A549 (cell line): ENCODE results near the gene BICD2. TPM values are rescaled to one million over a fixed set of nuclear protein-coding genes. Genes with fewer than 3 reads are reported as not detected.
"Not testable (repeated sequence)": the region's sequence is repeated elsewhere in the genome, so short reads cannot be mapped to it uniquely, and the experiment has no call there.

Source experiments
- ATAC-seq, 2 experiments: fragments of 200-7000 bp in 1 of 2; fragments of >200 bp in 1 of 2; cut with Nextera tagmentation in 1 of 2; cut with Tn5 transposase in 1 of 2; 3 replicates each; pipeline versions ENCODE4 v1.8.0 to v1.9.1; 2018 to 2020; ENCODE audit warnings: mild to moderate bottlenecking in 1 of 2, moderate library complexity in 1 of 2
- CTCF ChIA-PET: fragments of 300-600 bp; sonication (Branson Sonifier 250); formaldehyde crosslinking; extraction: SDS; loops from one replicate; lab custom pipeline; 2021; ENCODE audit warnings: antibody characterized with exemption, inconsistent platforms; lab: Yijun Ruan, JAX
- POLR2A ChIA-PET: fragments of 350-600 bp; formaldehyde crosslinking; extraction: SDS; loops from one replicate; lab custom pipeline; 2021; ENCODE audit warnings: antibody characterized with exemption, inconsistent platforms; lab: Yijun Ruan, JAX
- DNase-seq, 2 experiments: peaks; one replicate each; pipeline versions ENCODE4 v3.0.0 to v3.0.0-alpha.2; 2011 to 2016; ENCODE audit warnings: low read depth in 1 of 2, low spot score in 1 of 2
- FAIRE-seq: peaks from 2 replicates; lab custom pipeline; 2011; peaks lifted over from hg19 to GRCh38; lab: Jason Lieb, UNC
- H3K27ac ChIP-seq, 2 experiments: fragments of >200 bp; sonication (Bioruptor Twin); formaldehyde crosslinking; 3 replicates each; pipeline ENCODE4 v1.5.1; 2016 to 2017
- H3K4me1 ChIP-seq: fragments of >200 bp; sonication (Bioruptor Twin); formaldehyde crosslinking; 3 replicates; pipeline ENCODE4 v1.6.1; 2016
- H3K4me2 ChIP-seq: fragments of >200 bp; sonication (Bioruptor Twin); formaldehyde crosslinking; 3 replicates; pipeline ENCODE4 v1.6.1; 2016
- H3K4me3 ChIP-seq: fragments of >200 bp; sonication (Bioruptor Twin); formaldehyde crosslinking; 3 replicates; pipeline ENCODE4 v1.5.1; 2016
- H3K9me3 ChIP-seq: fragments of >200 bp; sonication (Bioruptor Twin); formaldehyde crosslinking; 3 replicates; pipeline ENCODE4 v1.6.1; 2016
- BCL3 ChIP-seq: fragments of >200 bp; sonication (Bioruptor Twin); formaldehyde crosslinking; IDR thresholded peaks from 3 replicates; pipeline ENCODE4 v1.6.1; 2016
- E2F6 ChIP-seq: IDR thresholded peaks from 2 replicates; pipeline ENCODE4 v1.6.1; 2012; ENCODE audit warnings: low read depth, borderline replicate concordance
- ESRRA ChIP-seq: fragments of 150-350 bp; IDR thresholded peaks from 2 replicates; pipeline ENCODE4 v1.6.1; 2014; ENCODE audit warnings: mild to moderate bottlenecking, low read length, borderline replicate concordance
- GATA3 ChIP-seq: IDR thresholded peaks from 2 replicates; pipeline ENCODE4 v1.6.1; 2012; ENCODE audit warnings: borderline replicate concordance
- HOXA7 ChIP-seq: fragments of 250-450 bp; sonication (Bioruptor Pico); IDR thresholded peaks from 2 replicates; pipeline ENCODE4 v1.5.0; 2020; ENCODE audit warnings: mild to moderate bottlenecking, moderate library complexity
- HOXB5 ChIP-seq: fragments of 250-450 bp; sonication (Bioruptor Pico); IDR thresholded peaks from 2 replicates; pipeline ENCODE4 v1.5.0; 2020; ENCODE audit warnings: mild to moderate bottlenecking, moderate library complexity
- JUN ChIP-seq, 2 experiments: fragments of >200 bp; sonication (Bioruptor Twin); formaldehyde crosslinking; IDR thresholded peaks; 2 replicates in 1 of 2; 3 replicates in 1 of 2; pipeline ENCODE4 v1.6.1; 2016 to 2017
- JUNB ChIP-seq: fragments of >200 bp; sonication (Bioruptor Twin); formaldehyde crosslinking; IDR thresholded peaks from 2 replicates; pipeline ENCODE4 v1.6.1; 2016
- MAX ChIP-seq: IDR thresholded peaks from 2 replicates; pipeline ENCODE4 v1.6.1; 2012
- MYC ChIP-seq: IDR thresholded peaks from 2 replicates; pipeline ENCODE4 v1.6.1; 2012; ENCODE audit warnings: mild to moderate bottlenecking, inconsistent platforms, low read length, improper control_type of control experiment, borderline replicate concordance
- NFE2L2 ChIP-seq: fragments of 150-350 bp; conservative IDR thresholded peaks from 2 replicates; pipeline ENCODE4 v1.6.1; 2014; ENCODE audit warnings: low read length
- PBX3 ChIP-seq: IDR thresholded peaks from 2 replicates; pipeline ENCODE4 v1.6.1; 2012
- PHF8 ChIP-seq: fragments of 200-600 bp; sonication (generic); IDR thresholded peaks from 2 replicates; pipeline ENCODE4 v1.6.1; 2016; ENCODE audit warnings: low read depth, mild to moderate bottlenecking, antibody characterized with exemption, moderate library complexity, borderline replicate concordance
- POLR2A ChIP-seq: IDR thresholded peaks from 2 replicates; pipeline ENCODE4 v1.6.1; 2012; ENCODE audit warnings: mild to moderate bottlenecking, low read length
- POLR2AphosphoS2 ChIP-seq: conservative IDR thresholded peaks from 2 replicates; pipeline ENCODE4 v1.6.1; 2012; ENCODE audit warnings: low read length, improper control_type of control experiment, inconsistent platforms
- RAD21 ChIP-seq, 2 experiments: fragments of >200 bp in 1 of 2; sonication (Bioruptor Twin) in 1 of 2; formaldehyde crosslinking in 1 of 2; IDR thresholded peaks in 1 of 2; conservative IDR thresholded peaks in 1 of 2; 2 replicates in 1 of 2; 3 replicates in 1 of 2; pipeline ENCODE4 v1.6.1; 2012 to 2018; ENCODE audit warnings: inconsistent platforms in 1 of 2
- RNF2 ChIP-seq: fragments of 200-600 bp; sonication (generic); IDR thresholded peaks from 2 replicates; pipeline ENCODE4 v1.6.1; 2016; ENCODE audit warnings: low read depth, mild to moderate bottlenecking, antibody characterized with exemption, moderate library complexity, borderline replicate concordance
- TFCP2L1 ChIP-seq: fragments of 250-450 bp; sonication (Bioruptor Pico); IDR thresholded peaks from 2 replicates; pipeline ENCODE4 v1.5.0; 2021; ENCODE audit warnings: mild to moderate bottlenecking
- ZFP36 ChIP-seq: fragments of 450-650 bp; IDR thresholded peaks from 2 replicates; pipeline ENCODE4 v1.6.1; 2014; ENCODE audit warnings: borderline replicate concordance; ENCODE audit not compliant: partially characterized antibody
- ZNF302 ChIP-seq: fragments of 250-450 bp; sonication (Bioruptor Pico); IDR thresholded peaks from 2 replicates; pipeline ENCODE4 v1.9.0; 2021; ENCODE audit warnings: inconsistent platforms, mild to moderate bottlenecking, moderate library complexity
- WGBS: methylation state at CpG from one replicate; pipeline ENCODE4 v1.1.6; 2017; ENCODE audit errors: missing lambda C conversion rate; 5-methylcytosine and 5-hydroxymethylcytosine counted together
- polyA minus RNA-seq: library from RNA; depleted of rRNA, polyadenylated mRNA; stranded (reverse); fragments of >200 nt; gene quantifications from 2 replicates; pipeline ENCODE4 v1.2.3, GENCODE V29; 2011; rRNA and poly(A)+ RNA removed
- polyA plus RNA-seq, 4 experiments: library from polyadenylated mRNA; depleted of rRNA in 3 of 4; stranded (reverse); fragments of >200 nt; fragmentation: RNase III in 1 of 4; extraction: RNeasy Plus Mini Kit Qiagen cat#74134 plus additional on column Dnase treatment in 1 of 4; gene quantifications; 2 replicates in 3 of 4; 3 replicates in 1 of 4; pipeline ENCODE4 v1.2.3, GENCODE V29; 2011 to 2017

The BICD2 gene
- polyA plus RNA-seq (2011; rRNA removed): 10.2 and 11.6 TPM in 2 replicates
- polyA plus RNA-seq (2012; cell fraction: cytosol; rRNA removed): 17.7 and 21.0 TPM in 2 replicates
- 21.3 and 28.6 TPM in 2 replicates for polyA plus RNA-seq (2012; cell fraction: nucleus; rRNA removed)
- polyA plus RNA-seq (2017; fragmentation: RNase III; extraction: RNeasy Plus Mini Kit Qiagen cat#74134 plus additional on column Dnase treatment): 24.7 to 26.7 TPM (median 26.1 TPM) in 3 replicates
- 8.6 and 9.4 TPM in 2 replicates for polyA minus RNA-seq

GRCh38 chr9:92764381-92764987, at the start of gene BICD2:
Gene BICD2 (minus strand): TSS chr9:92764833. CDS start chr9:92764744, 89 bp downstream.
- POLR2A ChIA-PET: interaction anchor here (1.0 to 3.0 kb wide), 4 partner anchors 17 to 439 kb away, joined by 3 to 12 read pairs (median 4); partner anchors contain the start of genes CENPP, IPPK and NOL8
- FAIRE-seq (no peak), DNase-seq (no peak), ATAC-seq (no peak; a peak in 2 of 6 replicates)
- Histone ChIP-seq H3K4me3 (peak within 1 kb of the TSS; percentile 90), H3K27ac (peak within 1 kb of the TSS; percentile 99), H3K4me2 (peak within 1 kb of the TSS; percentile 99), H3K4me1 (peaks cover 18% of the 10 kb centered on the region)
- peak; percentile 25; the same call in 1 of the 2 replicates for TF ChIP-seq POLR2A
- TF ChIP-seq ZNF302 (CRISPR knock-in tag): no peak
- no peak for TF ChIP-seq RNF2
- TF ChIP-seq ESRRA: no peak
- peak; percentile 32; the same call in 1 of the 2 replicates for TF ChIP-seq PHF8
- no peak for TF ChIP-seq JUNB
- 0 out of 2 replicates have a peak, but pooled peaks have one; percentile 23 for TF ChIP-seq PBX3
- no peak for TF ChIP-seq TFCP2L1
- TF ChIP-seq HOXA7 (CRISPR knock-in tag): no peak
- TF ChIP-seq E2F6: no peak
- TF ChIP-seq BCL3: no peak
- TF ChIP-seq RAD21 (conservative IDR thresholded peaks at IDR 0.05 in 1 of 2, IDR thresholded peaks at IDR 0.05 in 1 of 2): no peak
- no peak for TF ChIP-seq HOXB5 (CRISPR knock-in tag)
- TF ChIP-seq, all 56 proteins: peak for 3
- no peaks in the 10 kb centered on the region for H3K9me3 ChIP-seq
- CTCF ChIA-PET: interaction anchor here (0.6 to 2.8 kb wide), 15 partner anchors 10 to 473 kb away, joined by 3 to 13 read pairs (median 4); no protein-coding TSS in a partner anchor
- 0% methylated on average over 4 of the region's 74 CpGs for WGBS

GRCh38 chr9:92809629-92810326, 45.1 kb upstream of the BICD2 start:
- peak overlapping the region; percentile 91 for H3K4me2 ChIP-seq
- H3K9me3 ChIP-seq, FAIRE-seq, ATAC-seq, POLR2A ChIA-PET, H3K27ac ChIP-seq, DNase-seq: not testable (repeated sequence)
- H3K4me3 ChIP-seq: peak overlapping the region; percentile 39; the same call in 2 of the 3 replicates
- WGBS: 10% methylated on average over 15 of the region's 34 CpGs
- H3K4me1 ChIP-seq: peaks cover 22% of the 10 kb centered on the region
- CTCF ChIA-PET: interaction anchor here (1.4 to 1.6 kb wide), 2 partner anchors 35 to 93 kb away, joined by 5 to 6 read pairs; no protein-coding TSS in a partner anchor

- DNase-seq (peak; percentile 41 to 58), FAIRE-seq (no peak), ATAC-seq (peak; percentile 71 to 82)
- peaks cover 22% of the 10 kb centered on the region for H3K4me1 ChIP-seq
- peak overlapping the region; percentile 39 for H3K4me3 ChIP-seq
- peak overlapping the region; percentile 91 for H3K4me2 ChIP-seq
- 2% methylated on average over 22 of the region's 60 CpGs for WGBS
- POLR2A ChIA-PET: interaction anchor here (0.6 kb wide), 1 partner anchor 285 kb away, joined by 5 read pairs; no protein-coding TSS in a partner anchor
- no peak overlapping the region for H3K27ac ChIP-seq
- H3K9me3 ChIP-seq: no peaks in the 10 kb centered on the region
- CTCF ChIA-PET: interaction anchor here (0.6 to 1.9 kb wide), 4 partner anchors 17 to 190 kb away, joined by 3 to 8 read pairs (median 6); no protein-coding TSS in a partner anchor
- peak; percentile 36; the same call in 1 of the 2 replicates for TF ChIP-seq GATA3
- TF ChIP-seq BCL3: no peak
- TF ChIP-seq POLR2AphosphoS2: no peak
- TF ChIP-seq E2F6: 0 out of 2 replicates have a peak, but pooled peaks have one; percentile 28
- peak; percentile 98 for TF ChIP-seq RNF2
- no peak for TF ChIP-seq NFE2L2
- TF ChIP-seq ZFP36: peak; percentile 64
- peak; percentile 27; the same call in 1 of the 2 replicates for TF ChIP-seq MYC
- peak; percentile 69 for TF ChIP-seq MAX
- 0 out of 5 replicates have a peak, but pooled peaks of 1 of the 2 experiments have one; percentile 26 for TF ChIP-seq JUN (IDR thresholded peaks at IDR 0.05)
Measured at GRCh38 chr9:92808726-92809451, 44.3 kb upstream of the BICD2 start.
